HPDE6-E6E7 (cell line): Measurements from ENCODE around the gene NSUN2.
"Not testable (repeated sequence)": the region's sequence is repeated elsewhere in the genome, so short reads cannot be mapped to it uniquely, and the experiment has no call there.

ENCODE experiments used
- DNase-seq: peaks from one replicate; pipeline ENCODE4 v3.0.0; 2011; ENCODE audit warnings: missing footprints; ENCODE audit errors: extremely low spot score

The NSUN2 gene

GRCh38 chr5:6583049-6583880 lies 49.6 kb downstream of the NSUN2 start:
- no peak for DNase-seq

- DNase-seq: no peak
Measured at GRCh38 chr5:6582507-6583048, 50.3 kb downstream of the NSUN2 start.

GRCh38 chr5:6581559-6582426 lies 51.1 kb downstream of the NSUN2 start:
- no peak for DNase-seq

GRCh38 chr5:6581090-6581489 lies 51.8 kb downstream of the NSUN2 start:
- no peak for DNase-seq

- DNase-seq: no peak
Measured at GRCh38 chr5:6579535-6579934, 53.3 kb downstream of the NSUN2 start.

- DNase-seq: no peak
Measured at GRCh38 chr5:6578676-6579343, 54.0 kb downstream of the NSUN2 start.

GRCh38 chr5:6576861-6577501 lies 55.9 kb downstream of the NSUN2 start:
- DNase-seq: peak; percentile 36

GRCh38 chr5:6574537-6575245 lies 58.2 kb downstream of the NSUN2 start:
- no peak for DNase-seq

GRCh38 chr5:6574111-6574510 lies 58.7 kb downstream of the NSUN2 start:
- no peak for DNase-seq

GRCh38 chr5:6573651-6574101 lies 59.2 kb downstream of the NSUN2 start:
- no peak for DNase-seq

- no peak for DNase-seq
Measured at GRCh38 chr5:6572825-6573380, 59.9 kb downstream of the NSUN2 start.

GRCh38 chr5:6572086-6572824 lies 60.6 kb downstream of the NSUN2 start:
- DNase-seq: no peak

- not testable (repeated sequence) for DNase-seq
Measured at GRCh38 chr5:6571607-6572006, 61.2 kb downstream of the NSUN2 start.

- DNase-seq: no peak
Measured at GRCh38 chr5:6570530-6570929, 62.3 kb downstream of the NSUN2 start.

GRCh38 chr5:6568889-6569288 lies 64.0 kb downstream of the NSUN2 start:
- no peak for DNase-seq

GRCh38 chr5:6568383-6568782 lies 64.5 kb downstream of the NSUN2 start:
- no peak for DNase-seq

GRCh38 chr5:6567835-6568234 lies 65.0 kb downstream of the NSUN2 start:
- DNase-seq: no peak

- no peak for DNase-seq
Measured at GRCh38 chr5:6567068-6567467, 65.8 kb downstream of the NSUN2 start.

GRCh38 chr5:6565492-6565891 lies 67.4 kb downstream of the NSUN2 start:
- DNase-seq: no peak
